ENCODE results near the gene HSF4.

DNA sequence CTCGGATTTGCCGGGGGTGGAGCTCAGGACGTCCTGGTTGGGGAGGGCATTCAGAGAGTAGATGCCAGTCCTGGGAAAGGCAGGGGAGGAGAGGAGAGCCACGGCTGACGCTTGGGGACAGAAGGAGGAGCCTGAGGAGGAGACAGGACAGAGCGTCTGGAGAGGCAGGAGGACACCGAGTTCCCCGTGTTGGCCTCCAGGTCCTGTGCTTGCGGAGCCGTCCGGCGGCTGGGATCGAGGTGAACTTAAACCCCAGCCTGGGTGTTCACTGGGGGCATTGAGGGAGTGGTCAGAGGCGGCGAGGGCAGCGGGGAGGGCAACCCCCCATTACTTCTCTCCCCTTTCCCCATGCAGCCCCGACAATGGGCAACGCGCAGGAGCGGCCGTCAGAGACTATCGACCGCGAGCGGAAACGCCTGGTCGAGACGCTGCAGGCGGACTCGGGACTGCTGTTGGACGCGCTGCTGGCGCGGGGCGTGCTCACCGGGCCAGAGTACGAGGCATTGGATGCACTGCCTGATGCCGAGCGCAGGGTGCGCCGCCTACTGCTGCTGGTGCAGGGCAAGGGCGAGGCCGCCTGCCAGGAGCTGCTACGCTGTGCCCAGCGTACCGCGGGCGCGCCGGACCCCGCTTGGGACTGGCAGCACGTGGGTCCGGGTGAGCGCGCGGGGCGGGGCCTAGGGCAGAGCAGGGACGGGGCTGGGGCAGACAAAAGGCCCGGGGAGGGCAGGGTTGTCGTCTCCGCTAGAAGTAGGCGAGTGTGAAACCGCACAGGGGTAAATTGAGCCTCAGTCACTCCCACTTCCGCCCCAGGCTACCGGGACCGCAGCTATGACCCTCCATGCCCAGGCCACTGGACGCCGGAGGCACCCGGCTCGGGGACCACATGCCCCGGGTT is 9.5 kb downstream of the HSF4 start:
- TF ChIP-seq, protein P1, sequence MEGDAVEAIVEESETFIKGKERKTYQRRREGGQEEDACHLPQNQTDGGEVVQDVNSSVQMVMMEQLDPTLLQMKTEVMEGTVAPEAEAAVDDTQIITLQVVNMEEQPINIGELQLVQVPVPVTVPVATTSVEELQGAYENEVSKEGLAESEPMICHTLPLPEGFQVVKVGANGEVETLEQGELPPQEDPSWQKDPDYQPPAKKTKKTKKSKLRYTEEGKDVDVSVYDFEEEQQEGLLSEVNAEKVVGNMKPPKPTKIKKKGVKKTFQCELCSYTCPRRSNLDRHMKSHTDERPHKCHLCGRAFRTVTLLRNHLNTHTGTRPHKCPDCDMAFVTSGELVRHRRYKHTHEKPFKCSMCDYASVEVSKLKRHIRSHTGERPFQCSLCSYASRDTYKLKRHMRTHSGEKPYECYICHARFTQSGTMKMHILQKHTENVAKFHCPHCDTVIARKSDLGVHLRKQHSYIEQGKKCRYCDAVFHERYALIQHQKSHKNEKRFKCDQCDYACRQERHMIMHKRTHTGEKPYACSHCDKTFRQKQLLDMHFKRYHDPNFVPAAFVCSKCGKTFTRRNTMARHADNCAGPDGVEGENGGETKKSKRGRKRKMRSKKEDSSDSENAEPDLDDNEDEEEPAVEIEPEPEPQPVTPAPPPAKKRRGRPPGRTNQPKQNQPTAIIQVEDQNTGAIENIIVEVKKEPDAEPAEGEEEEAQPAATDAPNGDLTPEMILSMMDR (conservative IDR thresholded peaks at IDR 0.05; ENCODE audit: low read depth, low read length) = no peak; the same call in 1 of the 2 replicates
- no peak for TF ChIP-seq EZH2 (IDR thresholded peaks at IDR 0.05; ENCODE audit: borderline replicate concordance, low read depth, low read length, poor library complexity, severe bottlenecking)

Measured in A673 (cell line).